RWPE2 (cell line): Measurements from ENCODE around the gene ZDHHC22.
A peak's percentile ranks its signal among the peaks of the same experiment; 100 is the strongest.

Source experiments
- ATAC-seq: fragments of 200-7000 bp; cut with Tn5 transposase; 3 replicates; pipeline ENCODE4 v1.9.1; 2021; ENCODE audit warnings: low read depth
- DNase-seq: peaks from one replicate; pipeline ENCODE4 v3.0.0-alpha.2; 2020; ENCODE audit warnings: low spot score
- H3K27ac ChIP-seq: fragments of 450-650 bp; 2 replicates; pipeline ENCODE4 v1.5.1; 2017; ENCODE audit warnings: mild to moderate bottlenecking; ENCODE audit not compliant: poor library complexity, severe bottlenecking
- H3K27me3 ChIP-seq: fragments of 250-450 bp; sonication (Bioruptor Pico); 2 replicates; pipeline ENCODE4 v1.5.1; 2021; ENCODE audit warnings: mild to moderate bottlenecking, moderate library complexity; ENCODE audit not compliant: insufficient read depth, poor library complexity, severe bottlenecking
- H3K36me3 ChIP-seq: fragments of 250-450 bp; sonication (Bioruptor Pico); 2 replicates; pipeline ENCODE4 v1.5.1; 2020; ENCODE audit warnings: low read depth, mild to moderate bottlenecking, moderate library complexity
- H3K4me1 ChIP-seq: fragments of 250-450 bp; sonication (Bioruptor Pico); 2 replicates; pipeline ENCODE4 v1.5.1; 2021; ENCODE audit warnings: mild to moderate bottlenecking, moderate library complexity; ENCODE audit not compliant: insufficient read depth, poor library complexity, severe bottlenecking
- H3K4me3 ChIP-seq: fragments of 250-450 bp; sonication (Bioruptor Pico); 2 replicates; pipeline ENCODE4 v1.5.1; 2021; ENCODE audit warnings: mild to moderate bottlenecking, moderate library complexity; ENCODE audit not compliant: severe bottlenecking
- H3K9me3 ChIP-seq: fragments of 250-450 bp; sonication (Bioruptor Pico); 2 replicates; pipeline ENCODE4 v1.5.1; 2021; ENCODE audit warnings: mild to moderate bottlenecking, moderate library complexity; ENCODE audit not compliant: severe bottlenecking
- CTCF ChIP-seq: fragments of 450-650 bp; IDR thresholded peaks from one replicate; pipeline ENCODE4 v1.5.1; 2017; ENCODE audit warnings: mild to moderate bottlenecking, moderate library complexity; ENCODE audit not compliant: poor library complexity, severe bottlenecking

The ZDHHC22 gene

GRCh38 chr14:77092676-77093075, 48.9 kb downstream of the ZDHHC22 start:
- H3K27ac ChIP-seq: no peak overlapping the region
- DNase-seq (no peak), ATAC-seq (no peak)
- no peaks in the 10 kb centered on the region for H3K36me3 ChIP-seq
- TF ChIP-seq CTCF: no peak
- no peak overlapping the region for H3K4me3 ChIP-seq
- H3K4me1 ChIP-seq: peaks cover 23% of the 10 kb centered on the region
- no peaks in the 10 kb centered on the region for H3K27me3 ChIP-seq
- peaks cover 5% of the 10 kb centered on the region for H3K9me3 ChIP-seq

GRCh38 chr14:77091518-77091917, 50.1 kb downstream of the ZDHHC22 start:
- TF ChIP-seq CTCF: no peak
- Histone ChIP-seq H3K4me1 (peaks cover 22% of the 10 kb centered on the region), H3K27ac (no peak overlapping the region), H3K27me3 (no peaks in the 10 kb centered on the region), H3K4me3 (no peak overlapping the region), H3K36me3 (no peaks in the 10 kb centered on the region), H3K9me3 (peaks cover 5% of the 10 kb centered on the region)
- no peak for ATAC-seq
- no peak for DNase-seq

GRCh38 chr14:77088645-77089044, 52.9 kb downstream of the ZDHHC22 start:
- Histone ChIP-seq H3K9me3 (peaks cover 5% of the 10 kb centered on the region), H3K27me3 (no peaks in the 10 kb centered on the region), H3K4me1 (peaks cover 14% of the 10 kb centered on the region), H3K27ac (peak overlapping the region; percentile 18), H3K4me3 (no peak overlapping the region), H3K36me3 (no peaks in the 10 kb centered on the region)
- ATAC-seq (no peak), DNase-seq (no peak)
- no peak for TF ChIP-seq CTCF

GRCh38 chr14:77088219-77088618, 53.4 kb downstream of the ZDHHC22 start:
- peaks cover 5% of the 10 kb centered on the region for H3K9me3 ChIP-seq
- DNase-seq (peak; percentile 85), ATAC-seq (peak; percentile 93)
- no peaks in the 10 kb centered on the region for H3K36me3 ChIP-seq
- H3K27me3 ChIP-seq: no peaks in the 10 kb centered on the region
- H3K4me1 ChIP-seq: peaks cover 14% of the 10 kb centered on the region
- H3K4me3 ChIP-seq: no peak overlapping the region
- no peak for TF ChIP-seq CTCF
- H3K27ac ChIP-seq: peak overlapping the region; percentile 18

GRCh38 chr14:77087631-77088030, 54.0 kb downstream of the ZDHHC22 start:
- no peak for ATAC-seq

More at GRCh38 chr14:77087631-77088030, 54.0 kb downstream of the ZDHHC22 start:
- Histone ChIP-seq H3K27ac (peak overlapping the region; percentile 18), H3K4me3 (no peak overlapping the region), H3K36me3 (no peaks in the 10 kb centered on the region), H3K4me1 (peaks cover 14% of the 10 kb centered on the region), H3K27me3 (no peaks in the 10 kb centered on the region), H3K9me3 (peaks cover 5% of the 10 kb centered on the region)
- no peak for TF ChIP-seq CTCF
- DNase-seq: no peak
